G401 (cell line): ENCODE measurements around the gene NPC2. TPM values are rescaled to one million over a fixed set of nuclear protein-coding genes. Genes with fewer than 3 reads are reported as not detected.
"Not testable (repeated sequence)": the region's sequence is repeated elsewhere in the genome, so short reads cannot be mapped to it uniquely, and the experiment has no call there.

Experiments used
- DNase-seq: peaks from one replicate; pipeline ENCODE4 v3.0.0-alpha.2; 2015; ENCODE audit warnings: low spot score
- in situ Hi-C: cut with HindIII; loops from 2 replicates; pipeline ENCODE4 v1.10.0; 2016; ENCODE audit warnings: low sequenced_read_pairs, mixed read lengths
- total RNA-seq: library from RNA; depleted of rRNA; stranded (reverse); fragments of >200 nt; shearing (Covaris generic); gene quantifications from 2 replicates; pipeline ENCODE4 v1.2.3, GENCODE V29; 2014

NPC2 gene
- total RNA-seq, 1 experiment from 2014 or later = 130 TPM

GRCh38 chr14:74478996-74479635 is 14.0 kb downstream of the NPC2 start:
- in situ Hi-C loops = no loop called here
- peak; percentile 31 for DNase-seq

- in situ Hi-C loops = no loop called here
- DNase-seq = peak; percentile 31
Observed at GRCh38 chr14:74476607-74477006, 16.5 kb downstream of the NPC2 start.

- in situ Hi-C loops = no loop called here
- DNase-seq = peak; percentile 53
Observed at GRCh38 chr14:74476107-74476506, 17.0 kb downstream of the NPC2 start.

GRCh38 chr14:74475678-74476077 is 17.4 kb downstream of the NPC2 start:
- DNase-seq = no peak
- in situ Hi-C loops = no loop called here

GRCh38 chr14:74474376-74474775 is 18.7 kb downstream of the NPC2 start:
- no peak for DNase-seq
- in situ Hi-C loops = no loop called here

GRCh38 chr14:74472601-74473000 is 20.5 kb downstream of the NPC2 start:
- in situ Hi-C loops = no loop called here
- DNase-seq = no peak

- in situ Hi-C loops = no loop called here
- DNase-seq = no peak
Observed at GRCh38 chr14:74469548-74470518, 23.3 kb downstream of the NPC2 start.

- no peak for DNase-seq
- in situ Hi-C loops = no loop called here
Observed at GRCh38 chr14:74468513-74468912, 24.6 kb downstream of the NPC2 start.

- DNase-seq = no peak
- in situ Hi-C loops = no loop called here
Observed at GRCh38 chr14:74465335-74465734, 27.8 kb downstream of the NPC2 start.

- in situ Hi-C loops = no loop called here
- no peak for DNase-seq
Observed at GRCh38 chr14:74464785-74465184, 28.3 kb downstream of the NPC2 start.

GRCh38 chr14:74463697-74464096 is 29.4 kb downstream of the NPC2 start:
- DNase-seq = no peak
- in situ Hi-C loops = no loop called here

- in situ Hi-C loops = no loop called here
- no peak for DNase-seq
Observed at GRCh38 chr14:74462993-74463392, 30.1 kb downstream of the NPC2 start.

- DNase-seq = no peak
- in situ Hi-C loops = no loop called here
Observed at GRCh38 chr14:74459976-74460375, 33.1 kb downstream of the NPC2 start.

- in situ Hi-C loops = no loop called here
- DNase-seq = no peak
Observed at GRCh38 chr14:74459289-74459946, 33.7 kb downstream of the NPC2 start.

GRCh38 chr14:74457565-74457895 is 35.6 kb downstream of the NPC2 start:
- in situ Hi-C loops = no loop called here
- no peak for DNase-seq

- in situ Hi-C loops = no loop called here
- no peak for DNase-seq
Observed at GRCh38 chr14:74456684-74457564, 36.2 kb downstream of the NPC2 start.

GRCh38 chr14:74454397-74454796 is 38.7 kb downstream of the NPC2 start:
- in situ Hi-C loops, DNase-seq: not testable (repeated sequence)

- DNase-seq = no peak
- in situ Hi-C loops = no loop called here
Observed at GRCh38 chr14:74444866-74445265, 48.2 kb downstream of the NPC2 start.

- in situ Hi-C loops = no loop called here
- DNase-seq = no peak
Observed at GRCh38 chr14:74442757-74443156, 50.3 kb downstream of the NPC2 start.
